Aorta (tissue), 5 donors: ENCODE measurements around the gene SRPK1. TPM values are rescaled to one million over a fixed set of nuclear protein-coding genes. Genes with fewer than 3 reads are reported as not detected.

ENCODE experiments used
- ATAC-seq: fragments of 200-7000 bp; cut with Tn5 transposase; one replicate; pipeline ENCODE4 v1.9.1; 2022; ENCODE audit warnings: moderate library complexity; ENCODE audit not compliant: low FRiP score
- DNase-seq, 2 donors: peaks; one replicate each; pipeline ENCODE4 v3.0.0-alpha.2; 2020
- H3K27ac ChIP-seq, 2 donors: one replicate each; pipeline ENCODE4 v1.5.1; 2013; ENCODE audit warnings: low read length in 2 of 2, mild to moderate bottlenecking in 2 of 2, moderate library complexity in 2 of 2, control low read depth in 1 of 2, inconsistent platforms in 1 of 2, low read depth in 1 of 2
- H3K27me3 ChIP-seq, 2 donors: one replicate each; pipeline ENCODE4 v1.6.1; 2013; ENCODE audit warnings: control low read depth in 1 of 2, low read length in 1 of 2, mild to moderate bottlenecking in 1 of 2, moderate library complexity in 1 of 2; ENCODE audit not compliant: insufficient read depth in 2 of 2, control insufficient read depth in 1 of 2
- H3K36me3 ChIP-seq, 2 donors: one replicate each; pipeline ENCODE4 v1.6.1; 2013; ENCODE audit warnings: control low read depth in 1 of 2, low read length in 1 of 2, mild to moderate bottlenecking in 1 of 2; ENCODE audit not compliant: insufficient read depth in 2 of 2, control insufficient read depth in 1 of 2
- H3K4me1 ChIP-seq, 2 donors: one replicate each; pipeline ENCODE4 v1.6.1; 2013; ENCODE audit warnings: low read length in 2 of 2, control low read depth in 1 of 2, mild to moderate bottlenecking in 1 of 2, moderate library complexity in 1 of 2; ENCODE audit not compliant: insufficient read depth in 2 of 2, control insufficient read depth in 1 of 2
- H3K4me3 ChIP-seq, 2 donors: one replicate each; pipeline ENCODE4 v1.5.1; 2013; ENCODE audit warnings: low read length in 2 of 2, control low read depth in 1 of 2, mild to moderate bottlenecking in 1 of 2
- H3K9me3 ChIP-seq: one replicate; pipeline ENCODE4 v1.6.1; 2013; ENCODE audit warnings: mild to moderate bottlenecking, low read length; ENCODE audit not compliant: control insufficient read depth
- WGBS, 2 donors: extraction: QIAGEN DNeasy Blood & Tissue Kit; methylation state at CpG; one replicate each; pipeline ENCODE4 v1.1.7; 2013; 5-methylcytosine and 5-hydroxymethylcytosine counted together
- intact Hi-C, 2 donors: fragments of 100-400 bp; cut with DNase I; formaldehyde crosslinking; loops; one replicate each; pipeline versions ENCODE4 v1.14.2 to v1.15.0; 2022
- polyA plus RNA-seq, 2 donors: library from polyadenylated mRNA; stranded (reverse); fragments of 200-250 nt; gene quantifications; one replicate each; pipeline ENCODE4 v1.2.3, GENCODE V29; 2013
- total RNA-seq, 2 donors: library from RNA; stranded (reverse); fragmentation: NEBNext Ultra II Directional; extraction: Animal tissue kit (Norgen Biotek cat#: 25700); gene quantifications; one replicate each; pipeline ENCODE4 v1.2.1, GENCODE V29; 2021
- donor health status: healthy with polysubstance abuse.
- donor health status: Bipolar disorder and iron deficiency.
- donor health status: DM: no; HTN: no; CAD: no.
- donor health status: DM: no; HTN: no; CAD: no.
- donor health status: DM: yes; HTN: yes; CAD: no.

SRPK1 gene
- total and polyA plus RNA-seq, 4 donors: 9.7 to 29.7 (median 20.4) TPM

DNA sequence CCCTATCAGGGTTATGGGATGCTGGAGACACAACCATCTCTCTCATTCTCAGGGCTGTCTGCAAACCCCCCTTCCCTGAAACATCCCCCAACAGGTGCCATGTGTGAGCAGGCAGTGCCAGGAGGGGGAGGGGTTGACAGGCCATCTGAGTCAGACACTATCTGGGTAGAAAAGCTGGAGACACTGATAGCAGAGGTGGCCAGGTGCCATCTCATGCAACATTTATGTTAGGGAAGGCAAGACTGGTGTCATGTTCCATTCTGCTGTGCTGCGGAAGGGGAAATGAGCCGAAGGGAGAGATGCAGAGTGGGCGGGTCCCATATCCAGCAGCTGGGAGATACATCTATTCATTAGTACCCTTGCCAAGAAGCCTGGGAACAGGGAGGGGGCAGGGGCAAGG, 112.2 kb downstream of the SRPK1 start:
- no peak for DNase-seq
- no peak overlapping the region for H3K4me3 ChIP-seq
- no peaks in the 10 kb centered on the region for H3K27me3 ChIP-seq
- intact Hi-C loops: no loop called here
- H3K4me1 ChIP-seq: no peaks in the 10 kb centered on the region
- peaks cover 3% of the 10 kb centered on the region for H3K9me3 ChIP-seq
- ATAC-seq: no peak
- H3K27ac ChIP-seq: no peak overlapping the region
- no peaks in the 10 kb centered on the region for H3K36me3 ChIP-seq
- 44 to 51% methylated on average over 3 of the region's 3 CpGs for WGBS, 2 donors

DNA sequence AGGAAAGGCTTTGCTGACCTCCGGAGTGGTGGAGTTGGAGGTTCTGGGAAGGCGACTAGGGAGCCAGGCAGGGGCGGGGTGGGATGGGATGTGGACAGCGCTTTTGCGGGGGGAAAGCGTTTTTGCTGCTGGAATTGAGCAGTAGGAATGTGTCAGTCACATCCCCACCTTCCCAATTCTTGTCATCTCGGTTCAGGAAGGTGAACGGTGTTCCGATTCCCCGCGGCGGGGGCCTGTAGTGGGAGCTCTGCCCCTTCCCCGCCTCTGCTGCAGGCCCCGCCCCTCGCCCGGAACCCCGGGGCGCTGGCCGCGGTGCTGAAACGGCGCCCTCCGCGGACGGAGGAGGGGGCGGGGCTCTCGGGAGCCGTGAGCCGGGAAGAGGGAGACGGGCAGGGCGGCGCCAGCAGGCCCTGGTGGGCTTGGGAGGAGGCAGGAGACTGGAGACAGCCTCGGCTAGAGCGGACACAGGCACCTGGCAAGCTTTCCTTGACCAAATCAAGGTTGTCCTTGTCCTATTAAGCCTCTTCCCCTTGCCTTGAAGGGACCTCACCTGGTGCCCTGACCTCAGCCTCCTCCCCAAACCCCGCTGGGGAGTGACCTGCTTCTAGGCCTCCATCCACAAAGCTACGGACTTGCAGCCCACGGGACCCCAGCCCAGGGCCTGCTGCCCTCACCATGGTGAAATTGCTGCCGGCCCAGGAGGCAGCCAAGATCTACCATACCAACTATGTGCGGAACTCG, 115.7 kb downstream of the SRPK1 start, which contains the start of gene LHFPL5:
Gene LHFPL5 (plus strand): TSS at position 357 of the 741 bp plus-strand sequence. CDS start 319 bp downstream, at position 676.
- Histone ChIP-seq H3K27me3 (no peaks in the 10 kb centered on the region), H3K36me3 (no peaks in the 10 kb centered on the region), H3K4me3 (no peak within 1 kb of the TSS), H3K27ac (no peak within 1 kb of the TSS), H3K4me1 (no peaks in the 10 kb centered on the region), H3K9me3 (peaks cover 3% of the 10 kb centered on the region)
- intact Hi-C loops: no loop called here
- peak in 1 of 2 donors; percentile 80 for DNase-seq
- ATAC-seq: peak; percentile 60
- 12 to 16% methylated on average over 34 to 40 of the region's 40 CpGs for WGBS, 2 donors

GRCh38 chr6:35801148-35801547, 119.8 kb downstream of the SRPK1 start:
- H3K27me3 ChIP-seq: no peaks in the 10 kb centered on the region
- no peaks in the 10 kb centered on the region for H3K4me1 ChIP-seq
- no peak overlapping the region for H3K27ac ChIP-seq
- ATAC-seq: no peak
- no peaks in the 10 kb centered on the region for H3K36me3 ChIP-seq
- DNase-seq: no peak
- 68 to 70% methylated on average over 3 of the region's 3 CpGs for WGBS, 2 donors
- intact Hi-C loops: no loop called here
- H3K9me3 ChIP-seq: peaks cover 1% of the 10 kb centered on the region
- no peak overlapping the region for H3K4me3 ChIP-seq

DNA sequence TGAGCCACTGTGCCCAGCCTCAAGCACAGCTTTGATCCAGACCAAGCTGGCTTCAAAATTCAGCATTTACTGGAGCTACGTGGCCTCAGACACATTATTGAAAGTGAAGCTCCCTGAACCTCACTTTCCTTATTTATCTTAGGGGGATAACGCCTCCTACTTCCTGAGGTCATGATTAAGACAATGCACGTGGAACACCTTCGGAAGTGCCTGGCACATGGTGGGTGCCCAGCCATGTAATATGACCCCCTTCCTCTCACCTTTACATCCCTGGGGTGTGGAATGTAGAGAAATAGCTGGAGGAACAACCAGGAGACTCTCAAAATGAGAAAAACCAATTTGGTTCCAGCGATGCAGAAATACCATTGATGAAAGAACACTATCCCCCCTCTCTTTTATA, 122.2 kb downstream of the SRPK1 start:
- Histone ChIP-seq H3K27me3 (no peaks in the 10 kb centered on the region), H3K27ac (no peak overlapping the region), H3K36me3 (no peaks in the 10 kb centered on the region), H3K4me1 (no peaks in the 10 kb centered on the region), H3K4me3 (no peak overlapping the region), H3K9me3 (no peaks in the 10 kb centered on the region)
- 68 to 73% methylated on average over 5 of the region's 5 CpGs for WGBS, 2 donors
- no peak for DNase-seq
- intact Hi-C loops: no loop called here
- ATAC-seq: no peak

- H3K27ac ChIP-seq: no peak overlapping the region
- no peaks in the 10 kb centered on the region for H3K36me3 ChIP-seq
- no peaks in the 10 kb centered on the region for H3K27me3 ChIP-seq
- H3K4me1 ChIP-seq: no peaks in the 10 kb centered on the region
- no peaks in the 10 kb centered on the region for H3K9me3 ChIP-seq
- intact Hi-C loops: no loop called here
- peak; percentile 35 for ATAC-seq
- H3K4me3 ChIP-seq: no peak overlapping the region
- DNase-seq: no peak
- WGBS, 2 donors: 69 to 73% methylated on average over 8 of the region's 8 CpGs
Measured at GRCh38 chr6:35797837-35798526, 122.9 kb downstream of the SRPK1 start.

DNA sequence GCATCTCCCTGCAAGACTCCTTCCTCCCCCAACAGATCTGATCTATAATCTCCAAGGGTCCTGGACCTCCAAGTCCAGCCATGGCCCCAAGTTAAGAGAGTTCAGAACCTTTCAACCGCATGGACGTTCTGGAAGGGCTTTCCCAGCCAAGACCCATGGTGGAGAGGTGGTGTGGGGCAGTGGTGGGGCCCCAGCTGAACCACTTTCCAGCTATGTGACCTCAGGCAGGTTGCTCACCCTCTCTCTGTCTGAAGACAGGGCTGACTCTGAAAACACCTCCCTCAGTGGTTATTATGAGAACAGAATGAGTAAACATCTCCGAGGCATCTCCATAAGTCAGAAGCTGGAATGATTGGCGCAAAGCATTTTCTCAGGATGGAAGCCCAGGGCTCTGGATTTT, 124.7 kb downstream of the SRPK1 start:
- WGBS, 2 donors: 82 to 84% methylated on average over 4 of the region's 4 CpGs
- intact Hi-C loops: no loop called here
- H3K4me3 ChIP-seq: no peak overlapping the region
- no peak for ATAC-seq
- H3K9me3 ChIP-seq: no peaks in the 10 kb centered on the region
- H3K27ac ChIP-seq: no peak overlapping the region
- H3K36me3 ChIP-seq: no peaks in the 10 kb centered on the region
- DNase-seq: no peak
- no peaks in the 10 kb centered on the region for H3K27me3 ChIP-seq
- no peaks in the 10 kb centered on the region for H3K4me1 ChIP-seq

- intact Hi-C loops: no loop called here
- 89 to 91% methylated on average over 11 of the region's 11 CpGs for WGBS, 2 donors
Measured at GRCh38 chr6:35795453-35796071, 125.3 kb downstream of the SRPK1 start.

GRCh38 chr6:35794536-35795452, 126.1 kb downstream of the SRPK1 start:
- H3K9me3 ChIP-seq: no peaks in the 10 kb centered on the region
- intact Hi-C loops: no loop called here
- H3K4me3 ChIP-seq: no peak overlapping the region
- no peaks in the 10 kb centered on the region for H3K27me3 ChIP-seq
- 92 to 93% methylated on average over 17 of the region's 17 CpGs for WGBS, 2 donors
- no peak for ATAC-seq
- no peak for DNase-seq
- H3K27ac ChIP-seq: no peak overlapping the region
- no peaks in the 10 kb centered on the region for H3K36me3 ChIP-seq
- H3K4me1 ChIP-seq: no peaks in the 10 kb centered on the region

More at GRCh38 chr6:35795453-35796071, 125.3 kb downstream of the SRPK1 start:
- no peak for ATAC-seq
- no peak overlapping the region for H3K4me3 ChIP-seq
- H3K4me1 ChIP-seq: no peaks in the 10 kb centered on the region
- no peaks in the 10 kb centered on the region for H3K36me3 ChIP-seq
- no peaks in the 10 kb centered on the region for H3K9me3 ChIP-seq
- H3K27me3 ChIP-seq: no peaks in the 10 kb centered on the region
- DNase-seq: no peak
- H3K27ac ChIP-seq: no peak overlapping the region
